Esophagus (tissue), 2 donors: ENCODE measurements around the gene KIF11. TPM values are rescaled to one million over a fixed set of nuclear protein-coding genes. Genes with fewer than 3 reads are reported as not detected.
"Not testable (repeated sequence)": the region's sequence is repeated elsewhere in the genome, so short reads cannot be mapped to it uniquely, and the experiment has no call there.

Experiments used
- H3K27ac ChIP-seq, 2 donors: one replicate each; pipeline ENCODE4 v1.5.1; 2013; ENCODE audit warnings: low read depth in 2 of 2, mild to moderate bottlenecking in 2 of 2, inconsistent platforms in 1 of 2, low read length in 1 of 2, moderate library complexity in 1 of 2
- H3K27me3 ChIP-seq, 2 donors: one replicate each; pipeline ENCODE4 v1.6.1; 2013; ENCODE audit warnings: low read length in 2 of 2, control low read depth in 1 of 2, mild to moderate bottlenecking in 1 of 2; ENCODE audit not compliant: insufficient read depth in 2 of 2, control insufficient read depth in 1 of 2
- H3K36me3 ChIP-seq, 2 donors: one replicate each; pipeline ENCODE4 v1.6.1; 2013; ENCODE audit warnings: low read length in 1 of 2; ENCODE audit not compliant: control insufficient read depth in 2 of 2, insufficient read depth in 2 of 2
- H3K4me1 ChIP-seq, 2 donors: one replicate each; pipeline ENCODE4 v1.6.1; 2013; ENCODE audit warnings: low read length in 1 of 2; ENCODE audit not compliant: control insufficient read depth in 2 of 2, insufficient read depth in 2 of 2
- H3K4me3 ChIP-seq, 2 donors: one replicate each; pipeline ENCODE4 v1.5.1; 2013; ENCODE audit warnings: low read length in 2 of 2, mild to moderate bottlenecking in 2 of 2, low read depth in 1 of 2, moderate library complexity in 1 of 2
- H3K9me3 ChIP-seq, 2 donors: one replicate each; pipeline ENCODE4 v1.6.1; 2013; ENCODE audit warnings: mild to moderate bottlenecking in 2 of 2, low read depth in 1 of 2, low read length in 1 of 2, moderate library complexity in 1 of 2; ENCODE audit not compliant: control insufficient read depth in 2 of 2, insufficient read depth in 1 of 2
- WGBS, 2 donors: extraction: QIAGEN DNeasy Blood & Tissue Kit; methylation state at CpG; one replicate each; pipeline ENCODE4 v1.1.7; 2013; 5-methylcytosine and 5-hydroxymethylcytosine counted together
- polyA plus RNA-seq, 2 donors: library from polyadenylated mRNA; stranded (reverse); fragments of 200-250 nt; gene quantifications; one replicate each; pipeline ENCODE4 v1.2.3, GENCODE V29; 2013
- donor health status: healthy with polysubstance abuse.
- donor health status: Bipolar disorder and iron deficiency.

The KIF11 gene
- polyA plus RNA-seq, 2 donors, result 4.1 to 7.1 TPM

- no peak overlapping the region for H3K27ac ChIP-seq
- no peaks in the 10 kb centered on the region for H3K36me3 ChIP-seq
- H3K4me1 ChIP-seq, result no peaks in the 10 kb centered on the region
- H3K4me3 ChIP-seq, result no peak overlapping the region
- no peaks in the 10 kb centered on the region for H3K9me3 ChIP-seq
- H3K27me3 ChIP-seq, result no peaks in the 10 kb centered on the region
- 85 to 90% methylated on average over 2 of the region's 2 CpGs for WGBS, 2 donors
These were observed 35.0 kb downstream of the KIF11 start for GRCh38 chr10:92627845-92628480.

- Histone ChIP-seq H3K4me3 (no peak overlapping the region), H3K9me3 (no peaks in the 10 kb centered on the region), H3K27me3 (no peaks in the 10 kb centered on the region), H3K36me3 (no peaks in the 10 kb centered on the region), H3K27ac (no peak overlapping the region), H3K4me1 (no peaks in the 10 kb centered on the region)
- WGBS, 2 donors, result 89 to 93% methylated on average over 2 of the region's 2 CpGs
These were observed 37.0 kb downstream of the KIF11 start for GRCh38 chr10:92629945-92630344.

DNA sequence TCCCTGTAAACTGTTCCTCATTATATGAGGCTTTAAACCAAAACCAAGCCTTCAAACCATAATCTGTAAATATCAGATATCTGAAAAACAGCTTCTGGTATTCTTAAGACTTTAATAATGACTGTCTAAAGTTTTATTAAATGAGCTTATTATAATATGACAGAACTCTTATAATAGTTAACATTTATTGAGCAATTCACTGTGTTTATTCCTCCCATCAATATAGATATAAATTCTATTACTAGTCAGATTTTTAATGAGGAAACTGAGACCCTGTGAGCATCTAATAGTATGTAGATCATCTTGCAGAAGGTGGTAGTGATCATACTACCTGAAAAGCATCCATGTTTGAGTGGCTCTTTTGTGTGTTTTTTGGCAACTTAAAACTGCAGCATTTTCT lies 45.1 kb downstream of the KIF11 start:
- Histone ChIP-seq H3K27me3 (no peaks in the 10 kb centered on the region), H3K27ac (no peak overlapping the region), H3K36me3 (no peaks in the 10 kb centered on the region), H3K4me1 (no peaks in the 10 kb centered on the region), H3K4me3 (no peak overlapping the region), H3K9me3 (peaks cover 0 to 2% of the 10 kb centered on the region in 2 donors)

- H3K36me3 ChIP-seq, result no peaks in the 10 kb centered on the region
- no peak overlapping the region for H3K27ac ChIP-seq
- WGBS, 2 donors, result 91 to 98% methylated on average over 3 of the region's 3 CpGs
- no peaks in the 10 kb centered on the region for H3K4me1 ChIP-seq
- H3K27me3 ChIP-seq, result no peaks in the 10 kb centered on the region
- no peak overlapping the region for H3K4me3 ChIP-seq
- H3K9me3 ChIP-seq, result peaks cover 0 to 2% of the 10 kb centered on the region in 2 donors
These were observed 47.2 kb downstream of the KIF11 start for GRCh38 chr10:92640107-92640506.

DNA sequence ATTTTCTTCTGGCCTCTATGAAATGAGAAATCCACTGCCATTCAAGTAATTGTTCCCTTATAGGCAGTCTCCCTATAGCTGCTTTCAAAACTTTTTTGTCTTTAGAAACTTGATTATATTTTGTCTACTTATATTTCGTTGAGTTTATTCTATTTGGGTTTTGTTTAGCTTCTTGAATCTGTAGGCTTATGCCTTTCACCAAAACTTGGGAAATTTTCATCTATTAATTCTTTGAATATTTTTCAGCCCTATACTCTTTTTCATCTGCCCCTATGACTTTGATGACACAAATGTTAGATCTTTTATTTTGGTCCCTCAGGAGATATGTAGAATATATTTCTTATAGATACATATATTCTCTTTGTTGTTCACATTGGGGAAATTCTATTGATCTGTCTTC lies 48.6 kb downstream of the KIF11 start:
- H3K4me1 ChIP-seq, result no peaks in the 10 kb centered on the region

GRCh38 chr10:92644921-92645320 lies 52.0 kb downstream of the KIF11 start:
- no peaks in the 10 kb centered on the region for H3K36me3 ChIP-seq
- 96 to 98% methylated on average over 2 of the region's 2 CpGs for WGBS, 2 donors
- no peaks in the 10 kb centered on the region for H3K27me3 ChIP-seq
- H3K4me1 ChIP-seq, result no peaks in the 10 kb centered on the region
- no peak overlapping the region for H3K27ac ChIP-seq
- peaks cover 0 to 2% of the 10 kb centered on the region in 2 donors for H3K9me3 ChIP-seq
- H3K4me3 ChIP-seq, result no peak overlapping the region

More for the DNA sequence above, 48.6 kb downstream of the KIF11 start:
- H3K4me3 ChIP-seq, result no peak overlapping the region
- H3K36me3 ChIP-seq, result no peaks in the 10 kb centered on the region
- H3K27me3 ChIP-seq, result no peaks in the 10 kb centered on the region
- no peak overlapping the region for H3K27ac ChIP-seq
- H3K9me3 ChIP-seq, result peaks cover 0 to 2% of the 10 kb centered on the region in 2 donors
- 65 to 83% methylated on average over 1 of the region's 1 CpG for WGBS, 2 donors

- not testable (repeated sequence) for H3K9me3 ChIP-seq, H3K36me3 ChIP-seq, H3K4me1 ChIP-seq, H3K27ac ChIP-seq, H3K4me3 ChIP-seq, H3K27me3 ChIP-seq
- WGBS, 2 donors, result 80 to 87% methylated on average over 3 of the region's 3 CpGs
These were observed 57.9 kb downstream of the KIF11 start for GRCh38 chr10:92650864-92651263.

- H3K27me3 ChIP-seq, result no peaks in the 10 kb centered on the region
- no peak overlapping the region for H3K4me3 ChIP-seq
- no peak overlapping the region for H3K27ac ChIP-seq
- H3K9me3 ChIP-seq, result no peaks in the 10 kb centered on the region
- no peaks in the 10 kb centered on the region for H3K36me3 ChIP-seq
- no peaks in the 10 kb centered on the region for H3K4me1 ChIP-seq
- 77 to 78% methylated on average over 1 of the region's 1 CpG for WGBS, 2 donors
These were observed 62.5 kb downstream of the KIF11 start for GRCh38 chr10:92655426-92655825.

DNA sequence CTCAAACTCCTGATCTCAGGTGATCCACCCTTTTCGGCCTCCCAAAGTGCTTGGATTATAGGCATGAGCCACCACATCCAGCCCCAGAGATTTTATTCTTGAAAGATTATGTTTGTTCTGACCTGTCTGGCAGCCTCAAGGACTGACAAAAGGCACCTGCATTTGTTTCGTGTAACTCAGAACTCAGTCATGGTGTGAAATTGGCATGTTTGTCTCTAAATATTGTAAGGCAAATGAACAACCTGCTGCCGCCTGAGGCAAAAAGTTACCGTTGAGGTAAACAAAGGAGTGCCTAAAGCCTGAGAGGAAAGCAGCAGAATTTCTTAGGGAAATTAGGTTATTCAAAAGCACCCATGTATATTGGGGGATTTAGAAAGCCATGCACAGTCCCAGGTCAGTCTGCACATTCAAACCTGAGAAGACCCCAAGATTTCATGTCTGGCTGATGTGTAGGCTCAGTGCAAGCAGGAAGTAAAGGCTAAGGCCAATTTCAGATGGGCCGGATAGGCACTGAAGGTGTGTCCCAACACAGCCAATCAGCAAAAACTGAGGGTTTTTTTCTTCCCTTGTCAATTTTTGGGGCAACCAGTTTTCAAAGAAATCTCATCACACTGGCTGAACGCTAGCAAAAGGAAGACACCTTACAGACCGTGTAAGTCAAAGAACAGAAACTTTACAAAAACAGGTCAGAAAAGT lies 63.5 kb downstream of the KIF11 start:
- H3K4me3 ChIP-seq, result no peak overlapping the region
- H3K4me1 ChIP-seq, result no peaks in the 10 kb centered on the region
- H3K36me3 ChIP-seq, result no peaks in the 10 kb centered on the region
- no peaks in the 10 kb centered on the region for H3K27me3 ChIP-seq
- H3K27ac ChIP-seq, result no peak overlapping the region
- 70 to 75% methylated on average over 7 of the region's 7 CpGs for WGBS, 2 donors
- no peaks in the 10 kb centered on the region for H3K9me3 ChIP-seq

- H3K4me1 ChIP-seq, result no peaks in the 10 kb centered on the region
- no peaks in the 10 kb centered on the region for H3K27me3 ChIP-seq
- no peak overlapping the region for H3K4me3 ChIP-seq
- 87 to 91% methylated on average over 5 of the region's 5 CpGs for WGBS, 2 donors
- H3K9me3 ChIP-seq, result no peaks in the 10 kb centered on the region
- no peak overlapping the region for H3K27ac ChIP-seq
- H3K36me3 ChIP-seq, result no peaks in the 10 kb centered on the region
These were observed 64.1 kb downstream of the KIF11 start for GRCh38 chr10:92657024-92657423.
